ENCODE measurements around the gene FAM216A. TPM values are rescaled to one million over a fixed set of nuclear protein-coding genes. Genes with fewer than 3 reads are reported as not detected.
"Not testable (repeated sequence)": the region's sequence is repeated elsewhere in the genome, so short reads cannot be mapped to it uniquely, and the experiment has no call there.

FAM216A gene
- total and polyA plus RNA-seq, 2 experiments from 2014 or later: 11.5 to 25.2 TPM

DNA sequence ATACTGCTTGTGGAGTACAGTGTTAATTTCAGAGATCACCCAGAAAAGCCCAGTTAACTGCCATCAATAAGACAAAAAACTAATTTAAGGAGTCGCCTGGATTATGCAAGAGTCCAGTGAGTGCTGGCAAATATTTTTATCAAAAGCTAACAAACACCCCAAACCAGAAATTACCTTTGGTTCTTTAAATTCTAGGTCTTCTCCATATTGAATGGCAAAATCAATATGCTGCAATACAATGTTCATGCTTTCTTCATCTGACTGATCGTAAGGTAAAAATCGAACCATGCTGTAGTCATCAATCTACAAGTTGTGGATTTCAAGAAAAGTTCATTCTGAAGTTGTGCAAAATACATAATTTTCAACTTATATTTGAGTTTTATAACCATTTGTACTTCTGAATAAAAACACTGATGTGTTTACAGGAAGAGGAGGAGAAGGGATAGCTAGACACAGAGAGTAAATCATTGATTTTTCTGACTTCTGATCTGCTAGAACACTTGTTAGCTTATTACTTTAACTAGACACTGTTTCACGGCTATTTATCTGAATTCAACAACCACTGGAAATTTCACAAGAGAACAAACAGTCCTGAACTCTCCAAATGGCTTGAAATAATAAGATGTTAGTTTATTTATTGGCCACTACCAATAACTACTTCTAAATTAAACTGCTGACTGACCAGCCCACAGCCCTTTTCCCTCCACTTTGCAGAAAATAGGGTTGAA lies 14.9 kb upstream of the FAM216A start:
- Histone ChIP-seq H3K79me2 (ENCODE audit: insufficient read depth) (peaks cover 14% of the 10 kb centered on the region), H2AFZ (no peak overlapping the region), H3K9ac (no peak overlapping the region), H3K36me3 (ENCODE audit: low read depth) (peaks cover 3% of the 10 kb centered on the region; the same call in 1 of the 2 replicates), H3K27me3 (replicated peaks; ENCODE audit: insufficient read depth) (no peaks in the 10 kb centered on the region), H3K27ac (no peak overlapping the region), H3K4me2 (ENCODE audit: unreplicated experiment) (no peak overlapping the region), H3K9me2 (ENCODE audit: insufficient read depth) (no peaks in the 10 kb centered on the region), H3K4me3 (no peak overlapping the region), H3K9me3 (ENCODE audit: low read depth) (no peaks in the 10 kb centered on the region), H3K4me1 (ENCODE audit: insufficient read depth) (no peaks in the 10 kb centered on the region), H3F3A (ENCODE audit: insufficient read depth) (0 out of 2 replicates have a peak, but pooled peaks cover 5% of the 10 kb centered on the region), H4K20me1 (ENCODE audit: insufficient read depth) (no peaks in the 10 kb centered on the region)
- in situ Hi-C loops (cut with MboI): no loop called here
- WGBS, 2 experiments (ENCODE audit: low coverage in 1 of 2, low lambda C conversion rate in 2 of 2, missing lambda C conversion rate in 2 of 2): 85 to 86% methylated on average over 4 of the region's 4 CpGs
- TF ChIP-seq EZH2 (IDR thresholded peaks at IDR 0.05; ENCODE audit: insufficient read depth, poor library complexity, severe bottlenecking) (no peak), EZH2phosphoT487 (IDR thresholded peaks at IDR 0.05; ENCODE audit: insufficient read depth, low read depth) (no peak)
- DNase-seq: no peak

DNA sequence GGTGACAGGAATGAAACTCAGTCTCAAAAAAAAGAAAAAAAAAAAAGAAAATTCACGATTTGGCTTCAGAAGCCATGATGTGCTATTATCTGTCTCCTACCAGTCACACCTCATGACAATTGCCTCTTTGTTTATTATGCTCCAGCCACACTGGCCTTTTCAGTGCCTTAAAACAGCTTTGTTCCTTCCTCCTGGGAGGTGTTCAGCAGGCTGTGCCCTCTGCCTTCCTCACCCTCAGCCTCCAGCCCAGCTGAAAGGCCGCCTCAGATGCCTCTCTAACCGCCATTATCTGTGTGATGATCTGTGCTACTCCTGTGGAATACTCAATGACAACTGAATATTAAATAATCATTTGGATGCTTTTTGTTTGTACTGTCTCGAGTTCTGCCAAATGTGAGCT lies 9.9 kb upstream of the FAM216A start:
- Histone ChIP-seq H3K9ac (no peak overlapping the region), H3K36me3 (ENCODE audit: low read depth) (no peaks in the 10 kb centered on the region; the same call in 1 of the 2 replicates), H2AFZ (no peak overlapping the region), H3K27ac (no peak overlapping the region), H3K4me1 (ENCODE audit: insufficient read depth) (no peaks in the 10 kb centered on the region), H3K4me2 (ENCODE audit: unreplicated experiment) (no peak overlapping the region), H4K20me1 (ENCODE audit: insufficient read depth) (no peaks in the 10 kb centered on the region), H3K27me3 (replicated peaks; ENCODE audit: insufficient read depth) (no peaks in the 10 kb centered on the region), H3F3A (ENCODE audit: insufficient read depth) (no peaks in the 10 kb centered on the region), H3K9me3 (ENCODE audit: low read depth) (no peaks in the 10 kb centered on the region), H3K79me2 (ENCODE audit: insufficient read depth) (no peaks in the 10 kb centered on the region), H3K4me3 (no peak overlapping the region), H3K9me2 (ENCODE audit: insufficient read depth) (no peaks in the 10 kb centered on the region)
- in situ Hi-C loops (cut with MboI): no loop called here
- DNase-seq: no peak
- TF ChIP-seq EZH2phosphoT487 (IDR thresholded peaks at IDR 0.05; ENCODE audit: insufficient read depth, low read depth) (no peak), EZH2 (IDR thresholded peaks at IDR 0.05; ENCODE audit: insufficient read depth, poor library complexity, severe bottlenecking) (no peak)
- 90 to 97% methylated on average over 4 of the region's 4 CpGs for WGBS, 2 experiments (ENCODE audit: low coverage in 1 of 2, low lambda C conversion rate in 2 of 2, missing lambda C conversion rate in 2 of 2)

- H3K9me3 ChIP-seq (ENCODE audit: low read depth); H3K27ac ChIP-seq; H3F3A ChIP-seq (ENCODE audit: insufficient read depth); H2AFZ ChIP-seq; H3K27me3 ChIP-seq (replicated peaks; ENCODE audit: insufficient read depth); in situ Hi-C loops (cut with MboI); H3K79me2 ChIP-seq (ENCODE audit: insufficient read depth); H3K4me1 ChIP-seq (ENCODE audit: insufficient read depth); H3K9ac ChIP-seq; DNase-seq; H3K36me3 ChIP-seq (ENCODE audit: low read depth); H3K4me2 ChIP-seq (ENCODE audit: unreplicated experiment); H4K20me1 ChIP-seq (ENCODE audit: insufficient read depth); H3K4me3 ChIP-seq; H3K9me2 ChIP-seq (ENCODE audit: insufficient read depth): not testable (repeated sequence)
- WGBS, 2 experiments (ENCODE audit: low coverage in 1 of 2, low lambda C conversion rate in 2 of 2, missing lambda C conversion rate in 2 of 2): 78 to 80% methylated on average over 5 of the region's 5 CpGs
These were observed 7.5 kb upstream of the FAM216A start for GRCh38 chr12:110461189-110461588.

- Histone ChIP-seq H3K4me3 (no peak overlapping the region), H3K36me3 (ENCODE audit: low read depth) (0 out of 2 replicates have a peak, but pooled peaks cover 3% of the 10 kb centered on the region), H3K9me3 (ENCODE audit: low read depth) (no peaks in the 10 kb centered on the region), H3K79me2 (ENCODE audit: insufficient read depth) (peaks cover 34% of the 10 kb centered on the region), H3K27ac (no peak overlapping the region), H3K27me3 (replicated peaks; ENCODE audit: insufficient read depth) (no peaks in the 10 kb centered on the region), H3K4me1 (ENCODE audit: insufficient read depth) (peaks cover 10% of the 10 kb centered on the region; the same call in 1 of the 2 replicates), H4K20me1 (ENCODE audit: insufficient read depth) (no peaks in the 10 kb centered on the region), H3K9ac (no peak overlapping the region), H2AFZ (no peak overlapping the region), H3F3A (ENCODE audit: insufficient read depth) (no peaks in the 10 kb centered on the region), H3K9me2 (ENCODE audit: insufficient read depth) (no peaks in the 10 kb centered on the region), H3K4me2 (ENCODE audit: unreplicated experiment) (no peak overlapping the region)
- WGBS, 2 experiments (ENCODE audit: low coverage in 1 of 2, low lambda C conversion rate in 2 of 2, missing lambda C conversion rate in 2 of 2): 65 to 79% methylated on average over 2 of the region's 2 CpGs
- DNase-seq: no peak
- TF ChIP-seq EZH2 (IDR thresholded peaks at IDR 0.05; ENCODE audit: insufficient read depth, poor library complexity, severe bottlenecking): no peak
- in situ Hi-C loops (cut with MboI): no loop called here
These were observed 3.6 kb upstream of the FAM216A start for GRCh38 chr12:110465024-110465423.

- H3K9me2 ChIP-seq (ENCODE audit: insufficient read depth); H4K20me1 ChIP-seq (ENCODE audit: insufficient read depth); H3K36me3 ChIP-seq (ENCODE audit: low read depth); H2AFZ ChIP-seq; in situ Hi-C loops (cut with MboI); H3K4me2 ChIP-seq (ENCODE audit: unreplicated experiment); H3K27ac ChIP-seq; H3K4me1 ChIP-seq (ENCODE audit: insufficient read depth); H3K9me3 ChIP-seq (ENCODE audit: low read depth); DNase-seq; H3K27me3 ChIP-seq (replicated peaks; ENCODE audit: insufficient read depth); H3F3A ChIP-seq (ENCODE audit: insufficient read depth); H3K4me3 ChIP-seq: not testable (repeated sequence)
- 0 out of 2 replicates have a peak overlapping the region, but pooled peaks have one; percentile 2 for H3K9ac ChIP-seq
- 93 to 94% methylated on average over 11 of the region's 11 CpGs for WGBS, 2 experiments (ENCODE audit: low coverage in 1 of 2, low lambda C conversion rate in 2 of 2, missing lambda C conversion rate in 2 of 2)
- H3K79me2 ChIP-seq (ENCODE audit: insufficient read depth): peaks cover 42% of the 10 kb centered on the region
These were observed 2.9 kb upstream of the FAM216A start for GRCh38 chr12:110465765-110466164.
